Fibroblast of the conjunctiva (primary cell): ENCODE data around the gene GNG3.
"Not testable (repeated sequence)": the region's sequence is repeated elsewhere in the genome, so short reads cannot be mapped to it uniquely, and the experiment has no call there.

Experiments used
- DNase-seq: peaks from one replicate; pipeline ENCODE4 v3.0.0-alpha.2; 2010; ENCODE audit warnings: low read depth

Gene GNG3

DNA sequence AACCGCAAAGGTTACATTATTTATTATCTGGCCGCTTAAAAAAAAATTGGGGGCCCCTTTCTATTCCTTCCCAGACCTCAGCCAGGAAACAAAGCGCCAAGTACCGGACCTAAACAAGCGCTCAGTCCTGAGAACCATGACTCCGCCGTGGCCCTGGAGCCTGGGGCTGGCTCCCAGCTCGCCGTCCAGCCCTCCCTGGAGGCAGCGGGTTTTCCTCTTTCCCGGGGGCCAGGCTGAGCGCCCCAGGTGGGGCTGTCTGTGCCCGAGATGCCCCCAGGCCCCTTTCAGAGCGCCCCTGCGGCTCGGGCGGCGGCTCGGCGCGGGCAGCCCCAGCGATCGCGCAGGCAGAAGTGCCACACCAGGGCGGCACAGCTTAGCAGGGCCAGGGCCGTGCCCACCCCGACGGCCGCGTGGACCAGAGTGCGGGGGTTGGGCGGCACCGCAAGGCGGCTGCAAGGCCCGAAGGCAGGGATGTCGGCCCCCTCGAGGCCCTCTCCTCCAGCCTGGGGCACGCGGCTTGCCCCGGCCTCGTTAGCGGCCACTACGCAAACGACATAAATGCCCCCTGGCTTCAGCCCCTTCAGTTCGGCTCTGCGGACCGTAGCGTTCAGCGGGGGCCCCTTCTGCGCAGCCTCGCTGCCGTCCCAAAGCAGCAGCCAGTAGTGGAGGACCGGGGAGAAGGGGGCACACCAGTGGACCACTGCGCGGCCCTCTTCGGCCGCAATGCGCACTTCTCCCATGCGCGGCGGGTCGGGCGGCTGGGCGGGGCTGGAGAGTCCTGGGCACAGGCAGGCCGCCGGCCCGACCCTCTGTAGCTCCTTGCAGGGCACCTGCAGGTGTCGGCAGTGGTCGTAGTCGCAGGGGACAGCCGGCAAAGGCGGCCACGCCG is 19.7 kb upstream of the GNG3 start:
- DNase-seq = no peak

DNA sequence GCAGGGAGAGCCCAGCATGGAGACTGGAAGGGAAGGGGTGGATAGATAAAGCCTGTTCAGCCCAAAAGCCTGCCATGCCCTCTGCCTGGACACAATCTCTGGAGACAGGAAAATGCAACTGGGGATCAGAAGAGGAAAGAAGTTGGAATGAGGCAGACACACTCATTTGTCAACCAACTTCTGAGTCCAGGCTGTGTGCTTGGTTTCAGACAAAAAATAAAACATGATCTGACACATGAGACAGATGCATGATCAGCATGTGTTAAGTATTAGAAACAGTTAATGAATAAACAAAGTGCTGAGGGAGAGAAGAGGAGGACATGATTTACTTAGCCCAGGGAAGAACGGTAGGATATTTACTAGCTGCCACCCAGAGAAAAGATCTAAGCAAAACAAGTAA is 19.0 kb upstream of the GNG3 start:
- no peak for DNase-seq

- DNase-seq = peak; percentile 93
Observed at GRCh38 chr11:62689421-62690183, 17.9 kb upstream of the GNG3 start, which contains the start of gene LRRN4CL. Gene LRRN4CL, minus strand, starts transcription at chr11:62689530. Its CDS starts 1,022 bp downstream, at chr11:62688508.

DNA sequence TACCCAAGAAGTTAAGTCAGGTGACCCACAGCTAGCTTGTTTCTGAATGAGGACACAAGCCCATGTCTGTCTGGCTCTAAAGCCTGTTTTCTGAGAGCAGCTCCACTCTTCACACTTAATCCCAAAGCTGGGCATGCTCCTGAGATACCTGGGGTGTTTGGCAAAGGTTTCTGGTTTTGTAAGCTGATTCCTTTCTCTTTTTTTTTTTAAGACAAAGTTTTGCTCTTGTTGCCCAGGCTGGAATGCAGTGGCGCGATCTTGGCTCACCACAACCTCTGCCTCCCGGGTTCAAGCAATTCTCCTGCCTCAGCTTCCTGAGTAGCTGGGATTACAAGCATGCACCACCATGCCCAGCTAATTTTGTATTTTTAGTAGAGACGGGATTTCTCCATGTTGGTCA is 13.9 kb upstream of the GNG3 start:
- not testable (repeated sequence) for DNase-seq

- DNase-seq = peak; percentile 88
Observed at GRCh38 chr11:62694455-62695167, 12.9 kb upstream of the GNG3 start.

DNA sequence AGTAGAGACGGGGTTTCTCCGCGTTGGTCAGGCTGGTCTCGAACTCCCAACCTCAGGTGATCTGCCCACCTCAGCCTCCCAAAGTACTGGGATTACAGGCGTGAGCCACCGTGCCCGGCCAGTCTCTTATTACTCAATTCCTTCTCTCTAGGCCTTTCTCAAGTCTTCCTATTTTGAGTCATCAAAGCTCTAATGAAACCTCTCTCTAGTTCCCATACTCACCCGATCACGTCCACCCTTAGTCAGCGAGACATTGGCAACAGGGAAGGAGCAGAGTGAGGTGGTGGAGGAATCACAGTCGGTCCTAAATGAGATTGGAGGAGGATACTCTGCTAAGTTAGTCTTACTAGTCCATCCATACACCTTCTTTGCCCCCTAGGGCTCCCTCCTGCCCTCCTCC is 5.2 kb upstream of the GNG3 start:
- no peak for DNase-seq

DNA sequence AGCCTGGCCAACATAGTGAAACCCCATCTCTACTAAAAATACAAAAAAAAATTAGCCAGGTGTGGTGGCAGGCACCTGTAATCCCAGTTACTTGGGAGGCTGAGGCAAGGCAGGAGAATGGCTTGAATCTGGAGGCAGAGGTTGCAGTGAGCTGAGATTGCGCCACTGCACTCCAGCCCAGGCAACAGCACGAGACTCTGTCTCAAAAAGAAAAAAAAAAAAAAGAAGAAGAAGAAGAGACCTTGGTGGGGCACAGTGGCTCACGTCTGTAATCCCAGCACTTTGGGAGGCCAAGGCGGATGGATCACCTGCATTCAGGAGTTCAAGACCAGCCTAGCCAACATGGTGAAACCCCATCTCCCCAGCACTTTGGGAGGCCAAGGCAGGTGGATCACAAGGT is 3.6 kb upstream of the GNG3 start:
- not testable (repeated sequence) for DNase-seq

DNA sequence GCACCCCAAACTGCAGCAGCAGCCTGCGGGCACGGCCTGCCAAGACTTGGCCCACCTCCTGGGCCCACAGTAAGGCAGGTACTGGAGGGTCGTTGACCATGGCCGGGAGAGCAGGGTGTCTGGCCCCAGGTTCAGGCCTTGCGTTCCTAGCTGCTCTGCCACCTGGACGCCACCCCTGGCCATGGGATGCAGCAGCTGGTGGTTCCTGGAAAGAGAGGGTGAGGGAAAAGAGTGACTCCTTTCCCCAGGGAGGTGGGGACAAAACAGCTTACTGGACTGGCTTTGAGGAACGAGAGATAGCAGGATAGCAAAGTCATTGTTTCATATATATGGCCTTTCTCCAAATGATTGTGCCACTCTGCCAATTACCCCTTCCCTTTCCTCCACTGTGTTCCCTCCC is 2.1 kb upstream of the GNG3 start:
- no peak for DNase-seq

DNA sequence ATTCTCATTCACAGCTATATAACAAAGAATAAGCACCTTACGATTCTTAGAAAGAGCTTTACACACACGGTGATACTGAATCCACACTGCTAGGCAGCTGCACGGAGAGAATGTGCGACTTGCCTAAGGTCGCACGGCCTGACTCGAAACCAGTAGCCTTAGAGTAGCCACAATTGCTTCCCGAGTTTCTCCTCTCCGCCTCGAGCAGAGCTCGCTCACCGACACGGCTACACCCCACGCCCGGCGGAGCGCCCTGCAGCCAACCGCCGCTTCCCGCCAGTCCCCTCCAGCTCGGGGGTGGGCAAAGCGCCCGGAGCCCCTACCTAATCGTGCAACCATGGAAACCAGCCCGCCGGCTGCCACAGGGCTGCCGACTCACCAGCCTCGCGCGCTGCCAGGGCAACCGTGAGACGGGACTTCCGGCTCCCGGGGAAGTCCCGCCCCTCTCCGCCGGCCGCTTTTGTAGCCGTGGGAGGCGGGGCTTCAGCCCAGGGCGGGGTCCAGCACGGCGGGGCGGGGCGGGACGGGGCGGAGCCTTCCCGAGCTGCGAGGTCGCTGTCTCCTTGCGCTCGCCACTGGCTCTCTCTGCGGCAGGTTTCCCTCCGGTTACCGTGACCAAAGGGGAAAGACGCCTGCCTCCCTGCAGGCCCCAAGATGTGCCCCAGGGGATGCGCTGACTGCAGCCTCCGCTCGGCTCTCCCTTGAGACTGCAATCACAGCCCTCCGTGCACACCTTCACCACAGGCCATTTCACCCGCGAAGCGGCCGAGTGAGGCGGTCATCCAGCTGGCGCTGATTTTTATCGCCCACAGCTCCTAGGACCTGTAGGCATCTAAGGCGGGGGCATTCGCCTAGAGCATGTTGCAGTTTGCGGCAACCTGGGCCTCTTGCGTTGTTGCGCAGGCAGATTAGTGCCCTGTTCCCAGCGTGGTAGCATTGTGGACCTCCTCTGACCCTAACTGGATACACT is 1.3 kb upstream of the GNG3 start:
- DNase-seq = peak; percentile 90

DNA sequence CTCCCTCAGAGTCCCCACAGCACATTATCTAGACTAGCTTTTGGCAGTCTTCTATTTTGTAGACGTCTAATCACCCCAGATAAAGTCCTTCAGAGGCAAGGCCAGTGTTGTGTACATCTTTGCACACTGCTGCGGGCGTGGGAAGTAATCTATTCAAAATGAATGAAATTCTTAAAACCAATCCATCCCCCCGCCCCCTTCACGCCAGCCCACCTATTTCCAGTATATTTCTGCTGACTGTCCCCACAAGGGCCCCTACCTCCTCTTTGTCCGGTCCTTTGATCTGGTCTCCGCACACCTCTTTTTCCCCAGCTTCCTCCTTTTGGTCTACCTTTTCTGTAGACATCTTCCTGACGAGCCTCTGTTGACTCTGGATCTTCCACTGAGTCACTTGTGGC is 627 bp upstream of the GNG3 start:
- DNase-seq = no peak

- DNase-seq = no peak
Observed at GRCh38 chr11:62708392-62708791, 916 bp downstream of the GNG3 start.

DNA sequence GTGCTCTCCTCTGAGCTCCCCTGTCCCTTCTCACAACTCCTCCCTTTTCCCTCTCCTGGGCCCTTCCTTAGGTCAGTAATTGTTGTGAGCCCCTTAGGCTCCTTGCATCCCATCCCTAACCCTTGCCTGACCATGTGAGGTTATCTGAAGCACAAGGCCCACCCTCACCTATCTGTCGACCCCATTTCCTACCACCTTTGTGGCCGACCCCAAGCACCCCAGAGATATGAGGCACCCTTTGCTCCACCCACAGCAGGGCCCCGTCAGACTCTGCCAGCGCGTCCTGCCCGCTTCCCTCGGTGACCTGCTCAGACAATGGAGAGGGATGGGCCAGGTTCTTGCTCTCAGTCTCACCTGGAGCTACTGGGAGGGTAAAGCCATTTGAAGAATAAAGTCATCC is 1.3 kb downstream of the GNG3 start:
- no peak for DNase-seq

- DNase-seq = peak; percentile 98
Observed at GRCh38 chr11:62709247-62710000, 1.9 kb downstream of the GNG3 start.

GRCh38 chr11:62710001-62710345 is 2.5 kb downstream of the GNG3 start:
- no peak for DNase-seq

- DNase-seq = no peak
Observed at GRCh38 chr11:62712276-62712812, 4.9 kb downstream of the GNG3 start.

DNA sequence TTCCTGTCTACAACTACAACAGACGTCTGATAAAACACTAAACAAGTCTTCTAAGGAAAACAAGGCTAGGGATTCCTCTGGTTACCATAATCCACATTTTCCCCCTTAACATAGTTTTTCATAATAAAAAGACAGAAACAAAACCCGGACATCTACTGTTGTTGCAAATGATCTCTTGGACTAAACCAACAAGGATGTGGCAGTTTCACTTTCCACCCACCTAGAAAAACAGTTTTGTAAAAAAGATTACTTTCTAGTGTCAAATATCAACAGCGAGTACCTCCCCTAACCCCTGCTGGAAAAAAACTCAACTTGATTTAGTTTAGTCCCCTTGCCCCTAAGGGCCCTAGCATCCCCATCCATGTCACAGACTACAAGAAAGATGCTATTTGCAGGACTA is 5.4 kb downstream of the GNG3 start:
- no peak for DNase-seq

DNA sequence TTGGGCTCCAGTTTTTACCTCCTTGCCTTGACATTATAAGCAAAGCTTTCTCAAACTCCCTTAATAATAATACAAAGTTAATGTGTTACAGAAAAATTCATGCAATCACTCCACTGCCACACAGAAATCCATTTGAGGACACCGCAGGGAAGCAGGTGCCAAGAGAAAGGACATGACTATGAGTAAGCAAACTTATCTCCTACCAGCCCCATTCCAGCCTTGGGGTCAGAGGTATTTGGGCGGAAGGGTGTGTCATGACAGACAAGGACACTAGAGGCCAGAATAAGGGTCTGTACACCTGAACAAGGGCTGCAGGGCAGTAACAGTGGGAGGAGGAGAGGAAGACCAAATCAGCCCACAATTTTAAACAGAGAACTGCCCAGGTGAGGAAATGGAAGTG is 5.9 kb downstream of the GNG3 start:
- no peak for DNase-seq

DNA sequence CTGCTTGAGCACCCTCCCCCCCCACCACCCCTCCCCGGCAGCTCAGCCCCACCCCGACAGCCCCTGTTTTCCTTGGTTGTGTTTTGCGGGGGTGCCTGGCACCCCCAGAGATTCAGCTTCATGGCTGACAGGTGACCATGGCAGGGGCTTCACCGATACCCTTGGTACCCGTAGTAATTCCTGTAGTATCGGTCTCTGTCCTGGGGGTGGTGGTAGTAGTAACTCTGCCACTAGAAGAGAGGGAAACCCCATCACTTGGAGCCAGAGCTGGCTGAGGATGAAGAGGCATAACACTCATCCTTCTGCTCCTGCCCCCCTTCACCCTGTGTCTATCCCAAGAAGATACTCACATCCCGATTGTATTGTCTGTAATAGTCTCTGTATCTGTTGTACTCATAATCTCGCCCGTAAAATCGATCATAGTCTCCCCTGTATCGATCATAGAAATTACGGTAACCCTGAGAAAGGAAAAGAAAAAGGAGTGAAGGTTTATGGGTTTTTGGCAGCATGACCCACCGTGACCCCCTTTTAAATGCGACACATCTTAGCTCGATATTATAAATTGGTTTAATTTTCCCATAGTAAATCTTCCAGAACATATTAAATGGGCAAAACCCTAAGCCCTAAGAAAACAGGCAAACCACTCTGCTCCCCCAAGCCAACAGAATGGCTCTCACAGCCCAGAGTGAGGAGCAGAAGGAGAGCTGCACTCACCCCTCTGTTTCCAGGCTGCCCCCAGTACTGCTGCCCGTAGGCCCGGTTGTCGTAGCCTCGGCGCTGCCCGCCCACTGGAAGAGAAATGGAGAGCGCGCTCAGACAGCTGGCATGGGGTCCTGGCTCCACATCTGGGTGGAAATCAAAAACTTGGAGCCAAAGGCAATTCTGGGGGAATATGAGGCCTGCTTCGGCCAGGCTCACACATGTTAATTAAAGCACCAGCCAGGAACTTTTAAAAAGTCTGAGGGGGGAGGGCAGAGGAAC is 8.0 kb downstream of the GNG3 start:
- no peak for DNase-seq

GRCh38 chr11:62716206-62716605 is 8.7 kb downstream of the GNG3 start:
- no peak for DNase-seq
